Measurements from ENCODE around the gene FAM20A. TPM values are rescaled to one million over a fixed set of nuclear protein-coding genes. Genes with fewer than 3 reads are reported as not detected.

The FAM20A gene
- total RNA-seq, 1 experiment from 2014 or later, result 1.3 TPM

- no peak for TF ChIP-seq CTCF (IDR thresholded peaks at IDR 0.05; ENCODE audit: unreplicated experiment)
- intact Hi-C loops (cut with micrococcal nuclease; ENCODE audit: unreplicated experiment), result no loop called here
- Mint-ChIP-seq H3K4me1 (ENCODE audit: low read depth, unreplicated experiment) (no peaks in the 10 kb centered on the region), H3K4me3 (ENCODE audit: low read depth, unreplicated experiment) (no peak overlapping the region), H3K9me3 (ENCODE audit: low read depth, unreplicated experiment) (peaks cover 4% of the 10 kb centered on the region), H3K27ac (ENCODE audit: unreplicated experiment) (no peak overlapping the region), H3K27me3 (ENCODE audit: unreplicated experiment) (peaks cover 29% of the 10 kb centered on the region), H3K36me3 (ENCODE audit: insufficient read depth, unreplicated experiment) (no peaks in the 10 kb centered on the region)
- CTCF ChIA-PET, result no interaction called here
- DNase-seq, result no peak
- BruUV-seq (replicated peaks), result no TSS peak
Measured at GRCh38 chr17:68621065-68621464, 19.9 kb upstream of the FAM20A start.

GRCh38 chr17:68616334-68616733, 15.2 kb upstream of the FAM20A start:
- Mint-ChIP-seq H3K36me3 (ENCODE audit: insufficient read depth, unreplicated experiment) (no peaks in the 10 kb centered on the region), H3K9me3 (ENCODE audit: low read depth, unreplicated experiment) (peaks cover 4% of the 10 kb centered on the region), H3K4me1 (ENCODE audit: low read depth, unreplicated experiment) (no peaks in the 10 kb centered on the region), H3K4me3 (ENCODE audit: low read depth, unreplicated experiment) (no peak overlapping the region), H3K27me3 (ENCODE audit: unreplicated experiment) (peaks cover 29% of the 10 kb centered on the region), H3K27ac (ENCODE audit: unreplicated experiment) (no peak overlapping the region)
- BruUV-seq (replicated peaks), result no TSS peak
- no peak for DNase-seq
- CTCF ChIA-PET, result interaction anchor here (0.6 kb wide), 1 partner anchor 82 kb away, joined by 10 read pairs; no protein-coding TSS in a partner anchor
- no peak for TF ChIP-seq CTCF (IDR thresholded peaks at IDR 0.05; ENCODE audit: unreplicated experiment)
- intact Hi-C loops (cut with micrococcal nuclease; ENCODE audit: unreplicated experiment), result no loop called here

DNA sequence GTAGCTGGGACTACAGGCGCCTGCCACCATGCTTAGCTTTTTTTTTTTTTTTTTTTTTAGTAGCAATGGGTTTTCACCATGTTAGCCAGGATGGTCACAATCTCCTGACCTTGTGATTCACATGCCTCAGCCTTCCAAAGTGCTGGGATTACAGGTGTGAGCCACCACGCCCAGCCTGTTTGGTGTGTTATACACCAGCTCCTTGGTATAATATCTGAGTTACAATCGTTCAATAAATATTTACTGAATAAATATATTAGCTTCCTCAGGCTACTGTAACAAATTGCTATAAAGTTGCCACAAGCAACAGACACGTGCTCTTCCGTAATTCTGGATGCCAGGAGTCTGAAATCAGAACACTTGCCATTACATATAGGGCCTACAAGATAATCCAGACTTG, 13.6 kb upstream of the FAM20A start:
- H3K4me1 Mint-ChIP-seq (ENCODE audit: low read depth, unreplicated experiment), result no peaks in the 10 kb centered on the region
- H3K4me3 Mint-ChIP-seq (ENCODE audit: low read depth, unreplicated experiment), result no peak overlapping the region
- intact Hi-C loops (cut with micrococcal nuclease; ENCODE audit: unreplicated experiment), result loop anchor here (5.0 kb wide), 2 partner anchors 82 to 143 kb away; no protein-coding TSS in a partner anchor
- no TSS peak for BruUV-seq (replicated peaks)
- TF ChIP-seq CTCF (IDR thresholded peaks at IDR 0.05; ENCODE audit: unreplicated experiment), result no peak
- CTCF ChIA-PET, result interaction anchor here (0.7 kb wide), 1 partner anchor 364 kb away, joined by 4 read pairs; no protein-coding TSS in a partner anchor
- no peak overlapping the region for H3K27ac Mint-ChIP-seq (ENCODE audit: unreplicated experiment)
- peaks cover 20% of the 10 kb centered on the region for H3K27me3 Mint-ChIP-seq (ENCODE audit: unreplicated experiment)
- DNase-seq, result no peak
- H3K9me3 Mint-ChIP-seq (ENCODE audit: low read depth, unreplicated experiment), result peaks cover 1% of the 10 kb centered on the region
- no peaks in the 10 kb centered on the region for H3K36me3 Mint-ChIP-seq (ENCODE audit: insufficient read depth, unreplicated experiment)

- Mint-ChIP-seq H3K9me3 (ENCODE audit: low read depth, unreplicated experiment) (peaks cover 2% of the 10 kb centered on the region), H3K4me3 (ENCODE audit: low read depth, unreplicated experiment) (no peak overlapping the region), H3K36me3 (ENCODE audit: insufficient read depth, unreplicated experiment) (no peaks in the 10 kb centered on the region), H3K4me1 (ENCODE audit: low read depth, unreplicated experiment) (no peaks in the 10 kb centered on the region), H3K27me3 (ENCODE audit: unreplicated experiment) (peaks cover 11% of the 10 kb centered on the region), H3K27ac (ENCODE audit: unreplicated experiment) (no peak overlapping the region)
- intact Hi-C loops (cut with micrococcal nuclease; ENCODE audit: unreplicated experiment), result loop anchor here (5.0 kb wide), 2 partner anchors 82 to 143 kb away; no protein-coding TSS in a partner anchor
- BruUV-seq (replicated peaks), result no TSS peak
- TF ChIP-seq CTCF (IDR thresholded peaks at IDR 0.05; ENCODE audit: unreplicated experiment), result peak; percentile 50
- CTCF ChIA-PET, result interaction anchor here (0.8 kb wide), 1 partner anchor 80 kb away, joined by 5 read pairs; no protein-coding TSS in a partner anchor
- DNase-seq, result peak; percentile 54
Measured at GRCh38 chr17:68613739-68614298, 12.7 kb upstream of the FAM20A start.
